NOMO-1 treated with dmso at 0.1 percent for 144 hours (cell line): ENCODE data around the gene MACROH2A2.
"Not testable (repeated sequence)": the region's sequence is repeated elsewhere in the genome, so short reads cannot be mapped to it uniquely, and the experiment has no call there.

Experiments
- DNase-seq: peaks from one replicate; lab custom pipeline; 2025; ENCODE audit not compliant: unreplicated experiment; lab: John Stamatoyannopoulos, UW

MACROH2A2 gene

GRCh38 chr10:70052462-70053217, at the start of gene MACROH2A2:
Gene MACROH2A2 (plus strand): TSS chr10:70052846. CDS start chr10:70075659, 22,813 bp downstream.
- DNase-seq = no peak

- DNase-seq = no peak
Measured at GRCh38 chr10:70007116-70007820, 45.4 kb upstream of the MACROH2A2 start.

- DNase-seq = no peak
Measured at GRCh38 chr10:70031215-70031614, 21.4 kb upstream of the MACROH2A2 start.

- DNase-seq = no peak
Measured at GRCh38 chr10:70032667-70033289, 19.9 kb upstream of the MACROH2A2 start.

- no peak for DNase-seq
Measured at GRCh38 chr10:70034232-70034631, 18.4 kb upstream of the MACROH2A2 start.

GRCh38 chr10:70035531-70035930, 17.1 kb upstream of the MACROH2A2 start:
- DNase-seq = no peak

GRCh38 chr10:70038923-70039322, 13.7 kb upstream of the MACROH2A2 start:
- no peak for DNase-seq

- no peak for DNase-seq
Measured at GRCh38 chr10:70041016-70041415, 11.6 kb upstream of the MACROH2A2 start.

GRCh38 chr10:70041739-70042138, 10.9 kb upstream of the MACROH2A2 start:
- not testable (repeated sequence) for DNase-seq

- DNase-seq = not testable (repeated sequence)
Measured at GRCh38 chr10:70047066-70047465, 5.6 kb upstream of the MACROH2A2 start.

- DNase-seq = no peak
Measured at GRCh38 chr10:70048030-70048723, 4.5 kb upstream of the MACROH2A2 start.

GRCh38 chr10:70051848-70052247, 798 bp upstream of the MACROH2A2 start:
- no peak for DNase-seq

GRCh38 chr10:70053218-70053840, 683 bp downstream of the MACROH2A2 start:
- DNase-seq = no peak

GRCh38 chr10:70053841-70054288, 1.2 kb downstream of the MACROH2A2 start:
- no peak for DNase-seq

- no peak for DNase-seq
Measured at GRCh38 chr10:70054902-70055301, 2.3 kb downstream of the MACROH2A2 start.

- DNase-seq = no peak
Measured at GRCh38 chr10:70055550-70055949, 2.9 kb downstream of the MACROH2A2 start.

GRCh38 chr10:70057306-70057705, 4.7 kb downstream of the MACROH2A2 start:
- DNase-seq = no peak

- no peak for DNase-seq
Measured at GRCh38 chr10:70060389-70060788, 7.7 kb downstream of the MACROH2A2 start.

- DNase-seq = no peak
Measured at GRCh38 chr10:70063418-70064098, 10.9 kb downstream of the MACROH2A2 start.

GRCh38 chr10:70064486-70064885, 11.8 kb downstream of the MACROH2A2 start:
- DNase-seq = no peak
